ENCODE data around the gene SMYD2.

Gene SMYD2

GRCh38 chr1:214362188-214362882 lies 81.4 kb downstream of the SMYD2 start:
- FAIRE-seq: no peak
- no peak for DNase-seq (ENCODE audit: insufficient read length, low spot score)
- no peak for TF ChIP-seq POLR2A (IDR thresholded peaks at IDR 0.05; ENCODE audit: low read depth, low read length)

GRCh38 chr1:214363386-214363785 lies 82.4 kb downstream of the SMYD2 start:
- no peak for DNase-seq (ENCODE audit: insufficient read length, low spot score)
- TF ChIP-seq POLR2A (IDR thresholded peaks at IDR 0.05; ENCODE audit: low read depth, low read length): no peak
- FAIRE-seq: no peak

GRCh38 chr1:214364386-214364785 lies 83.4 kb downstream of the SMYD2 start:
- TF ChIP-seq POLR2A (IDR thresholded peaks at IDR 0.05; ENCODE audit: low read depth, low read length): no peak

GRCh38 chr1:214364786-214365295 lies 83.9 kb downstream of the SMYD2 start:
- FAIRE-seq: no peak
- no peak for TF ChIP-seq POLR2A (IDR thresholded peaks at IDR 0.05; ENCODE audit: low read depth, low read length)

More at GRCh38 chr1:214364386-214364785, 83.4 kb downstream of the SMYD2 start:
- DNase-seq (ENCODE audit: insufficient read length, low spot score): no peak
- no peak for FAIRE-seq

GRCh38 chr1:214367841-214368240 lies 86.9 kb downstream of the SMYD2 start:
- FAIRE-seq (no peak), DNase-seq (ENCODE audit: insufficient read length, low spot score) (no peak)
- TF ChIP-seq POLR2A (IDR thresholded peaks at IDR 0.05; ENCODE audit: low read depth, low read length): no peak

More at GRCh38 chr1:214364786-214365295, 83.9 kb downstream of the SMYD2 start:
- no peak for DNase-seq (ENCODE audit: insufficient read length, low spot score)

- TF ChIP-seq POLR2A (IDR thresholded peaks at IDR 0.05; ENCODE audit: low read depth, low read length): no peak
- DNase-seq (ENCODE audit: insufficient read length, low spot score) (no peak), FAIRE-seq (no peak)
These were observed 88.4 kb downstream of the SMYD2 start for GRCh38 chr1:214369364-214369763.

- no peak for DNase-seq (ENCODE audit: insufficient read length, low spot score)
- FAIRE-seq: no peak
- no peak for TF ChIP-seq POLR2A (IDR thresholded peaks at IDR 0.05; ENCODE audit: low read depth, low read length)
These were observed 89.7 kb downstream of the SMYD2 start for GRCh38 chr1:214370615-214371014.

GRCh38 chr1:214372092-214372491 lies 91.1 kb downstream of the SMYD2 start:
- DNase-seq (ENCODE audit: insufficient read length, low spot score) (no peak), FAIRE-seq (no peak)
- TF ChIP-seq POLR2A (IDR thresholded peaks at IDR 0.05; ENCODE audit: low read depth, low read length): no peak

GRCh38 chr1:214377485-214377884 lies 96.5 kb downstream of the SMYD2 start:
- TF ChIP-seq POLR2A (IDR thresholded peaks at IDR 0.05; ENCODE audit: low read depth, low read length): no peak
- no peak for FAIRE-seq
- DNase-seq (ENCODE audit: insufficient read length, low spot score): no peak

- TF ChIP-seq POLR2A (IDR thresholded peaks at IDR 0.05; ENCODE audit: low read depth, low read length): no peak
- DNase-seq (ENCODE audit: insufficient read length, low spot score): no peak
- FAIRE-seq: no peak
These were observed 96.9 kb downstream of the SMYD2 start for GRCh38 chr1:214377886-214378285.

- TF ChIP-seq POLR2A (IDR thresholded peaks at IDR 0.05; ENCODE audit: low read depth, low read length): no peak
- FAIRE-seq: no peak
- no peak for DNase-seq (ENCODE audit: insufficient read length, low spot score)
These were observed 97.5 kb downstream of the SMYD2 start for GRCh38 chr1:214378492-214378891.

- FAIRE-seq (no peak), DNase-seq (ENCODE audit: insufficient read length, low spot score) (no peak)
- TF ChIP-seq POLR2A (IDR thresholded peaks at IDR 0.05; ENCODE audit: low read depth, low read length): no peak
These were observed 98.4 kb downstream of the SMYD2 start for GRCh38 chr1:214379236-214379970.

- FAIRE-seq (no peak), DNase-seq (ENCODE audit: insufficient read length, low spot score) (no peak)
- no peak for TF ChIP-seq POLR2A (IDR thresholded peaks at IDR 0.05; ENCODE audit: low read depth, low read length)
These were observed 99.4 kb downstream of the SMYD2 start for GRCh38 chr1:214380396-214380795.

GRCh38 chr1:214380986-214381695 lies 100.2 kb downstream of the SMYD2 start:
- TF ChIP-seq POLR2A (IDR thresholded peaks at IDR 0.05; ENCODE audit: low read depth, low read length): no peak
- FAIRE-seq: no peak
- DNase-seq (ENCODE audit: insufficient read length, low spot score): no peak

Measured in H54 (cell line).